Measurements from ENCODE around the gene ADGRD1. TPM values are rescaled to one million over a fixed set of nuclear protein-coding genes. Genes with fewer than 3 reads are reported as not detected.

The ADGRD1 gene
- total and polyA plus RNA-seq, 5 donors from 2014 or later = 0.56 TPM; not detected in 4

GRCh38 chr12:131101703-131102492 is 148.2 kb downstream of the ADGRD1 start:
- Mint-ChIP-seq H3K36me3 (no peaks in the 10 kb centered on the region), H3K27me3 (no peaks in the 10 kb centered on the region), H3K9me3 (no peaks in the 10 kb centered on the region), H3K4me3 (peak overlapping the region in 1 of 4 donors; percentile 1), H3K4me1 (peaks cover 0 to 13% (median 6%) of the 10 kb centered on the region in 4 donors), H3K27ac (no peak overlapping the region)
- Histone ChIP-seq H3K4me1 (ENCODE audit: control insufficient read depth, insufficient read depth, low read length, poor library complexity, severe bottlenecking) (peaks cover 5% of the 10 kb centered on the region), H3K4me3 (ENCODE audit: low read depth, low read length) (no peak overlapping the region), H3K27me3 (ENCODE audit: control insufficient read depth, insufficient read depth, low read length) (no peaks in the 10 kb centered on the region), H3K9me3 (ENCODE audit: control insufficient read depth in 2 of 2, low read length in 2 of 2) (no peaks in the 10 kb centered on the region), H3K27ac (ENCODE audit: insufficient read depth, low read length, poor library complexity, severe bottlenecking) (no peak overlapping the region), H3K36me3 (ENCODE audit: control insufficient read depth, insufficient read depth, low read length) (no peaks in the 10 kb centered on the region)
- no peak for ATAC-seq (ENCODE audit: low read depth in 2 of 2)
- no peak for DNase-seq

- no peak overlapping the region for H3K4me3 ChIP-seq (ENCODE audit: low read depth, low read length)
- DNase-seq (no peak), ATAC-seq (ENCODE audit: low read depth in 2 of 2) (no peak)
- no peak overlapping the region for H3K4me3 Mint-ChIP-seq
- no peaks in the 10 kb centered on the region for H3K36me3 ChIP-seq (ENCODE audit: control insufficient read depth, insufficient read depth, low read length)
- no peak overlapping the region for H3K27ac Mint-ChIP-seq
- no peaks in the 10 kb centered on the region for H3K9me3 Mint-ChIP-seq
- H3K27ac ChIP-seq (ENCODE audit: insufficient read depth, low read length, poor library complexity, severe bottlenecking) = no peak overlapping the region
- H3K27me3 Mint-ChIP-seq = no peaks in the 10 kb centered on the region
- H3K4me1 ChIP-seq (ENCODE audit: control insufficient read depth, insufficient read depth, low read length, poor library complexity, severe bottlenecking) = peaks cover 5% of the 10 kb centered on the region
- H3K36me3 Mint-ChIP-seq = no peaks in the 10 kb centered on the region
- H3K4me1 Mint-ChIP-seq = peaks cover 0 to 13% (median 6%) of the 10 kb centered on the region in 4 donors
- no peaks in the 10 kb centered on the region for H3K9me3 ChIP-seq (ENCODE audit: control insufficient read depth in 2 of 2, low read length in 2 of 2)
- no peaks in the 10 kb centered on the region for H3K27me3 ChIP-seq (ENCODE audit: control insufficient read depth, insufficient read depth, low read length)
These were observed 148.8 kb downstream of the ADGRD1 start for GRCh38 chr12:131102493-131102931.

- H3K27ac ChIP-seq (ENCODE audit: insufficient read depth, low read length, poor library complexity, severe bottlenecking) = no peak overlapping the region
- Mint-ChIP-seq H3K27me3 (no peaks in the 10 kb centered on the region), H3K9me3 (no peaks in the 10 kb centered on the region), H3K36me3 (no peaks in the 10 kb centered on the region), H3K27ac (no peak overlapping the region), H3K4me3 (no peak overlapping the region), H3K4me1 (peaks cover 0 to 13% (median 6%) of the 10 kb centered on the region in 4 donors)
- H3K4me3 ChIP-seq (ENCODE audit: low read depth, low read length) = no peak overlapping the region
- H3K27me3 ChIP-seq (ENCODE audit: control insufficient read depth, insufficient read depth, low read length) = no peaks in the 10 kb centered on the region
- peaks cover 5% of the 10 kb centered on the region for H3K4me1 ChIP-seq (ENCODE audit: control insufficient read depth, insufficient read depth, low read length, poor library complexity, severe bottlenecking)
- ATAC-seq (ENCODE audit: low read depth in 2 of 2) (no peak), DNase-seq (no peak)
- no peaks in the 10 kb centered on the region for H3K9me3 ChIP-seq (ENCODE audit: control insufficient read depth in 2 of 2, low read length in 2 of 2)
- H3K36me3 ChIP-seq (ENCODE audit: control insufficient read depth, insufficient read depth, low read length) = no peaks in the 10 kb centered on the region
These were observed 149.4 kb downstream of the ADGRD1 start for GRCh38 chr12:131102991-131103668.

- peaks cover 5% of the 10 kb centered on the region for H3K4me1 ChIP-seq (ENCODE audit: control insufficient read depth, insufficient read depth, low read length, poor library complexity, severe bottlenecking)
- ATAC-seq (ENCODE audit: low read depth in 2 of 2) (no peak), DNase-seq (no peak)
- H3K36me3 ChIP-seq (ENCODE audit: control insufficient read depth, insufficient read depth, low read length) = no peaks in the 10 kb centered on the region
- H3K27me3 Mint-ChIP-seq = no peaks in the 10 kb centered on the region
- H3K27me3 ChIP-seq (ENCODE audit: control insufficient read depth, insufficient read depth, low read length) = no peaks in the 10 kb centered on the region
- no peak overlapping the region for H3K27ac ChIP-seq (ENCODE audit: insufficient read depth, low read length, poor library complexity, severe bottlenecking)
- no peaks in the 10 kb centered on the region for H3K9me3 ChIP-seq (ENCODE audit: control insufficient read depth in 2 of 2, low read length in 2 of 2)
- no peak overlapping the region for H3K4me3 Mint-ChIP-seq
- H3K9me3 Mint-ChIP-seq = no peaks in the 10 kb centered on the region
- H3K36me3 Mint-ChIP-seq = no peaks in the 10 kb centered on the region
- H3K4me1 Mint-ChIP-seq = peaks cover 0 to 13% (median 6%) of the 10 kb centered on the region in 4 donors
- H3K27ac Mint-ChIP-seq = no peak overlapping the region
- H3K4me3 ChIP-seq (ENCODE audit: low read depth, low read length) = no peak overlapping the region
These were observed 150.2 kb downstream of the ADGRD1 start for GRCh38 chr12:131103669-131104462.

- H3K27me3 Mint-ChIP-seq = peaks cover 3% of the 10 kb centered on the region
- Histone ChIP-seq H3K9me3 (ENCODE audit: control insufficient read depth in 2 of 2, low read length in 2 of 2) (no peaks in the 10 kb centered on the region), H3K4me3 (ENCODE audit: low read depth, low read length) (no peak overlapping the region), H3K36me3 (ENCODE audit: control insufficient read depth, insufficient read depth, low read length) (no peaks in the 10 kb centered on the region), H3K27ac (ENCODE audit: insufficient read depth, low read length, poor library complexity, severe bottlenecking) (no peak overlapping the region), H3K4me1 (ENCODE audit: control insufficient read depth, insufficient read depth, low read length, poor library complexity, severe bottlenecking) (peaks cover 5% of the 10 kb centered on the region), H3K27me3 (ENCODE audit: control insufficient read depth, insufficient read depth, low read length) (no peaks in the 10 kb centered on the region)
- H3K4me3 Mint-ChIP-seq = peak overlapping the region in 2 of 4 donors; percentile 44
- H3K9me3 Mint-ChIP-seq = peaks cover 0 to 1% (median 0%) of the 10 kb centered on the region in 7 donors
- H3K36me3 Mint-ChIP-seq = no peaks in the 10 kb centered on the region
- ATAC-seq (ENCODE audit: low read depth in 2 of 2) (peak; percentile 30 to 70), DNase-seq (peak; percentile 54 to 66 (median 59))
- peaks cover 0 to 13% (median 7%) of the 10 kb centered on the region in 4 donors for H3K4me1 Mint-ChIP-seq
- no peak overlapping the region for H3K27ac Mint-ChIP-seq
These were observed 151.0 kb downstream of the ADGRD1 start for GRCh38 chr12:131104463-131105350.

- peak overlapping the region in 2 of 4 donors; percentile 77 to 79 for H3K4me3 Mint-ChIP-seq
- Histone ChIP-seq H3K36me3 (ENCODE audit: control insufficient read depth, insufficient read depth, low read length) (no peaks in the 10 kb centered on the region), H3K9me3 (ENCODE audit: control insufficient read depth in 2 of 2, low read length in 2 of 2) (no peaks in the 10 kb centered on the region), H3K4me3 (ENCODE audit: low read depth, low read length) (no peak overlapping the region), H3K4me1 (ENCODE audit: control insufficient read depth, insufficient read depth, low read length, poor library complexity, severe bottlenecking) (peaks cover 5% of the 10 kb centered on the region), H3K27me3 (ENCODE audit: control insufficient read depth, insufficient read depth, low read length) (no peaks in the 10 kb centered on the region), H3K27ac (ENCODE audit: insufficient read depth, low read length, poor library complexity, severe bottlenecking) (no peak overlapping the region)
- no peak overlapping the region for H3K27ac Mint-ChIP-seq
- peaks cover 5% of the 10 kb centered on the region for H3K27me3 Mint-ChIP-seq
- ATAC-seq (ENCODE audit: low read depth in 2 of 2) (no peak), DNase-seq (no peak)
- H3K36me3 Mint-ChIP-seq = no peaks in the 10 kb centered on the region
- peaks cover 0 to 14% (median 8%) of the 10 kb centered on the region in 4 donors for H3K4me1 Mint-ChIP-seq
- peaks cover 0 to 2% (median 0%) of the 10 kb centered on the region in 7 donors for H3K9me3 Mint-ChIP-seq
These were observed 151.6 kb downstream of the ADGRD1 start for GRCh38 chr12:131105351-131105735.
